ENCODE measurements around the gene ALDH2.

The ALDH2 gene

DNA sequence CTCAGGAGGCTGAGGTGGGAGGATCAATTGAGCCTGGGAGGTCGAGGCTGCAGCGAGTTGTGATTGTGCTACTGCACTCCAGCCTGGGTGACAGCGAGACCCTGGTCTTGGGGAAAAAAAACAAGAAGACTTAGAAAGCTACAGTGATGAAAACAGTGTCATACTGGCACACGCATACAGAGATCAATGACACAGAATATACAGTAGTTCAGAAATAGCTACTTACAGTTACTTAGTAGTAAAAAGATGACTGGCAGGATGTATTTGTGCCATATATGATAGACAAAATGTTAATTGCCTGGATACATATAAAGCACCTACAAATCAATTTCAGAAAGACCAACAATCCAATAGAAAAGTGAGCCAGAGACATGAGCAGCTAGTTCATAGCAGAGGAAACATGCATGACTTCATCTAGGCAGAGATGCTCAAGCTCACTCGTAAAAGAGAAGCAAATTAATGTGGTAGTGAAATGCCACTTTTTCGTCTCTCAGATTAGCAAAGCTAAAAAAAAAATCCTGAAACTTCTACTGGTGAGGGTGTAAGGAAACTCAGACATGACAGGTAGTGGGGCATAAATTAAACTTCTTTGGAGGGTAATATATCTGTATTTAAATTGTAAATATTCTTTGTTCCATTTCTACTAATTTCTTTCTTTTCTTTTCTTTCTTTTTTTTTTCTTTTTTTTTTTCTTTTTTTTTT is 2.5 kb upstream of the ALDH2 start:
- H3K4me3 ChIP-seq (ENCODE audit: low read length) = no peak overlapping the region
- H3K36me3 ChIP-seq (ENCODE audit: insufficient read depth, low read length) = no peaks in the 10 kb centered on the region
- H3K4me1 ChIP-seq (ENCODE audit: insufficient read depth, low read length) = peaks cover 17% of the 10 kb centered on the region
- H2AFZ ChIP-seq (ENCODE audit: low read depth, low read length) = no peak overlapping the region
- no peaks in the 10 kb centered on the region for H3K27me3 ChIP-seq (ENCODE audit: insufficient read depth, low read length)
- H3K9me3 ChIP-seq (ENCODE audit: low read length) = no peaks in the 10 kb centered on the region

DNA sequence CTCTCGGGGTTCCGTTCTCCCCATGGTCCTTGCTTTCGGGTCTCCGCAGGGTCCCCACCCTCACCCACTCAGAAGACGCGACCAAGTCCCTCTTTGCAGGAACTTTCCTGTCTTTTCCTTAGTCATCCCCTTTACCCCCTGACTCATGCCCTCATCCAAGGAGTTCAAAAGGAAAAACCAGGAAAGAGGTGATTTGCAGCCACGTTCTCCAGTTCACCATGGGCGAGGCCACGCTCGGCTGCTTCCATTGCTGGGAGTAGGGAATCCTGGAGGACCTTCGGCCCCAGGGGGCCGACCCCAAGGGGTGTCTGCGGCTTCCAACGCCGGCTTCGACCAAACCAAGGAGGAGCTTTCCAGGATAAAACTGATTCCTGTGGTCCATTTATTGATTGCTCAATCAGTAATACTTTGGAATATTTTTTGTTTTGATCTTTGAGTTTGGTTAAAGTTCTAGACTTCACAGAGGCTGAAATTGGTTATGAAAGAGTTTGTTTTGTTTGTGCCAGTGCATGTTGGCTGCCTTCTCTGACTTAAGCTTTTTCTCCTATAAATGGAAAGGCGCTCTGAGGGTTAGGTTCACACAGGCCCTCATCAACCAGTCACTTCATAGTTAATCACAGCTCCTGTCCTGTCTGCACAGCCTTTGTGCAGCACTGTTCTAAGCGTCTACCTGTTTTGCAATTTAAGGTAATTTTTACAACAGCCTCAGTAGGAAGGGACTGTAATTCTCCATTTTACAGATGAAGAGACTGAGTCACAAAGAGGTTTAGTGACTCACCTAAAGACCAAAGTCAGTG is 827 bp downstream of the ALDH2 start:
- Histone ChIP-seq H3K36me3 (ENCODE audit: insufficient read depth, low read length) (no peaks in the 10 kb centered on the region), H3K4me3 (ENCODE audit: low read length) (peak overlapping the region; percentile 55), H3K27me3 (ENCODE audit: insufficient read depth, low read length) (no peaks in the 10 kb centered on the region), H2AFZ (ENCODE audit: low read depth, low read length) (peak overlapping the region; percentile 75), H3K9me3 (ENCODE audit: low read length) (no peaks in the 10 kb centered on the region), H3K4me1 (ENCODE audit: insufficient read depth, low read length) (peaks cover 12% of the 10 kb centered on the region)

DNA sequence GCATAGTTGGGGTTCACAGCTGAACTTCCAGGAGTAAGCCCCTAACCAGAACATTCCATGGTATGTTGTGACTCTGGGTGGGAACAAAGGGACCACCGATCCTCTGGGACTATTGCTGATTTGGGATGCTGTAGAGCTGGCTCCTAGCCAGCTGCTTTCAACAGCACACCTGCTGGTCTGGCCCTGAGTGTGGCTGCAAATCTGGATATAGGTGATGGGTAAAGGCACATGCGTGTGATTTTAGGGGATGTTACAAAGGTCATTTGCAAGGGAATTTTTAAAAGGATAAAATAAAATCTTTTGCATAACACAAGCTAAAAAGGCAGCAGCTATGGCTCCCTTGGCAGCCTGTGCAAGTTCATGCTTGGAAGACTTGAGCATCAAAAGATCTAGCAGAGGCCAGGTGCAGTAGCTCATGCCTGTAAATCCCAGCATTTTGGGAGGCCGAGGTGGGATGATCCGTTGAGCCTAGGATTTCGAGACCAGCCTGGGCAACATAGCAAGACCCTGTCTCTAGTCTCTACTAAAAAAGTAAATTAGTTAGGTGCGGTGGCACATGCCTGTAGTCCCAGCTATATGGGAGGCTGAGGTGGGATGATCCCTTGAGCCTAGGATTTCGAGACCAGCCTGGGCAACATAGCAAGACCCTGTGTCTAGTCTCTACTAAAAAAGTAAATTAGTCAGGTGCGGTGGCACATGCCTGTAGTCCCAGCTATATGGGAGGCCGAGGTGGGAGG is 1.6 kb downstream of the ALDH2 start:
- H3K4me3 ChIP-seq (ENCODE audit: low read length) = peak overlapping the region; percentile 55
- H3K36me3 ChIP-seq (ENCODE audit: insufficient read depth, low read length) = no peaks in the 10 kb centered on the region
- peaks cover 12% of the 10 kb centered on the region for H3K4me1 ChIP-seq (ENCODE audit: insufficient read depth, low read length)
- H2AFZ ChIP-seq (ENCODE audit: low read depth, low read length) = no peak overlapping the region
- no peaks in the 10 kb centered on the region for H3K27me3 ChIP-seq (ENCODE audit: insufficient read depth, low read length)
- no peaks in the 10 kb centered on the region for H3K9me3 ChIP-seq (ENCODE audit: low read length)

DNA sequence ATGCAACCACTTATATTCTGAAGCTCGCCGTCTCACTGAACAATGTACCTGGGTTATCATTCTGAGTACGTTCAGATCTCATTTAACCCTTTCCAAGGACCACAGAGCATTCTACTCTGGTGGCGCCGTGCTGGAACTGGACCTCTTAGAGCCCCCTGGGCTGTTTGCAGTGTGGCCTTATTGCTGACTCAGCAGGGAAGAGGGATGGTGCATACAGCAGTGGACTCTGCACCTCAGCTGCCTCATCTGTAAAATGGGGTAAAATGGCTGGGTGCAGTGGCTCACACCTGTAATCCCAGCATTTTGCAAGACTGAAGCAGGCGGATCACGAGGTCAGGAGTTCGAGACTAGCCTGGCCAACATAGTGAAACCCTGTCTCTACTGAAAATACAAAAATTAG is 2.9 kb downstream of the ALDH2 start:
- H3K36me3 ChIP-seq (ENCODE audit: insufficient read depth, low read length) = no peaks in the 10 kb centered on the region
- H3K27me3 ChIP-seq (ENCODE audit: insufficient read depth, low read length) = no peaks in the 10 kb centered on the region
- H3K4me1 ChIP-seq (ENCODE audit: insufficient read depth, low read length) = peaks cover 12% of the 10 kb centered on the region
- H3K9me3 ChIP-seq (ENCODE audit: low read length) = no peaks in the 10 kb centered on the region
- no peak overlapping the region for H3K4me3 ChIP-seq (ENCODE audit: low read length)
- no peak overlapping the region for H2AFZ ChIP-seq (ENCODE audit: low read depth, low read length)

DNA sequence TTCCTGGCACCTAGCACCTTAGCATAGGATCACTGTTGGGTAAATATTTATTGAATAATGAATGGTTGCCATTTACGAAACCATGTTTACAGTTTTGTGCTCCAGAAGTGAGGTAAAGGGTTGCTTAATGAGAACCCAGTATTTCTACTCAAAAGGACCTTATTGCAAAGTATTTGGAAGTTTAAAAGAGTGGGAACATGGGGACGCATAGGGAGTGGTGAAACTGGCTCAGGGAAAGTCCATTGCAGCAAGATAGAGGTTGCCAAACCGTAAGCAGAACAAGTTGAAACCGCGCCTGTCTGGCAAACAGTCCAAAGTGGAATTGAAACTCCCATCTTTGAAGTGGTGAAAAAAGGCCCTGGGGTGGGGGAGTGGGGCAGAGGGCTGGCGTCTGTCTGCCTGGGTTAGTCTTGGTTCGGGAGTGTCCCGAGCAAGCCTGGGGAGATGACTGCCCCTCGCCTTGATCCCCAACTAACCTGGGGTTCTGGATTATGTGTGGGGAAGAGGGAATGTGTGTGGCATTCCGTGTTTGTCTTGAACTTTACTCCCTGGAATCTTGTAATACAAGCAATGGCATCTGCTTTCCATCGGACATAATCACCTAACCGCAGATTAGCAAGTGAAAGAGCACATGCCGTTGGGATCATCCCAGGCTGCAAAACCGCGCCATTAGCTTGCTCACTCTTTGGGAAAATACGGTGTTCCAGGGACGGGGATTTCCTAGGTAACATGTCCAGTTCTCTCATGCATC is 7.2 kb downstream of the ALDH2 start:
- no peak overlapping the region for H2AFZ ChIP-seq (ENCODE audit: low read depth, low read length)
- H3K36me3 ChIP-seq (ENCODE audit: insufficient read depth, low read length) = no peaks in the 10 kb centered on the region
- no peak overlapping the region for H3K4me3 ChIP-seq (ENCODE audit: low read length)
- H3K27me3 ChIP-seq (ENCODE audit: insufficient read depth, low read length) = no peaks in the 10 kb centered on the region
- H3K9me3 ChIP-seq (ENCODE audit: low read length) = no peaks in the 10 kb centered on the region
- H3K4me1 ChIP-seq (ENCODE audit: insufficient read depth, low read length) = no peaks in the 10 kb centered on the region

DNA sequence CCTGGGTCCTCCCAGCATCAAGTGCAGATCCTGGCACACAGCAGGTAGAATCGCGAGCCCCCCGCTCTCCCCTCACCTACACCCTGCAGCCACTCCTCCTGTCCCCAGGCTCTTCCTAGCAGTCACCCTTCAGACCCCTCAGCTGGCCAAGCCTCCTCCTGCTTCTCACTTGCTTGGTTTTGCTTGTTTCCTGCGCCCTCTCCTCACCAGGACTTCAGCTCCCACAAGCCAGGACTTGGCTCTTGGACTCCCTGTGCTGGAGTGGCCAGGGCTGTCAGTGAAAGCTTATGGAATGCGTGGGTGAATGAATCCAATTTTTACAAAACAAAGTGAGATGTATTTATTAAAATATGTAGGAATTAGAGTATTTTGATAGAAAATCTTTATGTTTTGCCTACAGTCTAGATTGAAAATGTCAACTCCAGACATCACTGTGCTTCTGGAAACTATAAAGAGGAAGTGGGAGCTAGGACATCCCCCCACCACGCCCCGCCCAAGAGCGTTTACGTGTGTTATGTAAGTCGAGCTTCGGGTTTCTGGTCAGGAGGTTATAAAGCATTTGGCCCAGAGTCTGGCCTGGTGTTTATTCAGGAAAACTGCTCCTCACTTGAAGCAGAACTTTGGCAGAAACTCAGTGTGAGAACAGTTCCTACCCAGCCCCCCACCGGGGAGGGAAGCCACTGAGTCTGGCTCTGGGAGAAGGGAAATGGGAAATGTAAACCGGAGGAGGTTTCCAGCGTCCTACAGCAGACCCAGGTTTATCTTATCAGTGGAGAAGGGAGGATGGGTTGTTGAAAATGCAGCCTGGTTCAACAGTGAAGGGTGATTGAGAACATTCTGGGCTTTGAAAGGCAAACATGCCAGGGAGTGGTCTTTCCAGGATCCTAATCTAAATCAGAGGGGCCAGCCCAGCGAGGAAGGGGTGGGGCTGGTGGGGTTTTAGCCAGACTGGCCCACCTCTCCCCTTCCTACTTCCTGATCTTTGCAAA is 8.8 kb downstream of the ALDH2 start:
- Histone ChIP-seq H3K4me3 (ENCODE audit: low read length) (no peak overlapping the region), H3K9me3 (ENCODE audit: low read length) (peaks cover 3% of the 10 kb centered on the region), H2AFZ (ENCODE audit: low read depth, low read length) (no peak overlapping the region), H3K4me1 (ENCODE audit: insufficient read depth, low read length) (no peaks in the 10 kb centered on the region), H3K27me3 (ENCODE audit: insufficient read depth, low read length) (no peaks in the 10 kb centered on the region), H3K36me3 (ENCODE audit: insufficient read depth, low read length) (no peaks in the 10 kb centered on the region)

DNA sequence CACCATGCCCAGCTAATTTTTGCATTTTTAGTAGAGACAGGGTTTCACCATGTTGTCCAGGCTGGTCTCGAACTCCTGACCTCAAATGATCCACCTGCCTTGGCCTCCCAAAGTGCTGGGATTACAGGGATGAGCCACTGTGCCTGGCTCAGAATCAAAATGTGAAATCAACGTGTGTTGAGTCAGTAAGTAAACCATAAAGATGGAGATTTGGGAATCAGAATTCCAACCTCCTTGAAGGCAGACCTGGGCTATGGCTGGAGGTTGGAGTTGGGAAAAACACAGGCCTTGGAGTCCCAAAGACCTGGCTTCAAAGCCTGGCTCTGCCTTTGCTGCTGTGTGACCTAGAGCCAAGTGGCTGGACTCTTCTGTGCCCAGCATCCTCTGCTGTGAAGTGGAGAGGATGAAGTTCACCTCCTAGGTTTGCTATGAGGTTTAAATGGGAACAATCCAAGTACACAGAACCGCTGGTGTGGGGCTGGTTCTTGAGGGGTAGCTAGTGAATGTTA is 10.2 kb downstream of the ALDH2 start:
- Histone ChIP-seq H3K27me3 (ENCODE audit: insufficient read depth, low read length) (no peaks in the 10 kb centered on the region), H2AFZ (ENCODE audit: low read depth, low read length) (no peak overlapping the region), H3K9me3 (ENCODE audit: low read length) (peaks cover 5% of the 10 kb centered on the region), H3K36me3 (ENCODE audit: insufficient read depth, low read length) (peaks cover under 1% of the 10 kb centered on the region), H3K4me1 (ENCODE audit: insufficient read depth, low read length) (no peaks in the 10 kb centered on the region), H3K4me3 (ENCODE audit: low read length) (no peak overlapping the region)

DNA sequence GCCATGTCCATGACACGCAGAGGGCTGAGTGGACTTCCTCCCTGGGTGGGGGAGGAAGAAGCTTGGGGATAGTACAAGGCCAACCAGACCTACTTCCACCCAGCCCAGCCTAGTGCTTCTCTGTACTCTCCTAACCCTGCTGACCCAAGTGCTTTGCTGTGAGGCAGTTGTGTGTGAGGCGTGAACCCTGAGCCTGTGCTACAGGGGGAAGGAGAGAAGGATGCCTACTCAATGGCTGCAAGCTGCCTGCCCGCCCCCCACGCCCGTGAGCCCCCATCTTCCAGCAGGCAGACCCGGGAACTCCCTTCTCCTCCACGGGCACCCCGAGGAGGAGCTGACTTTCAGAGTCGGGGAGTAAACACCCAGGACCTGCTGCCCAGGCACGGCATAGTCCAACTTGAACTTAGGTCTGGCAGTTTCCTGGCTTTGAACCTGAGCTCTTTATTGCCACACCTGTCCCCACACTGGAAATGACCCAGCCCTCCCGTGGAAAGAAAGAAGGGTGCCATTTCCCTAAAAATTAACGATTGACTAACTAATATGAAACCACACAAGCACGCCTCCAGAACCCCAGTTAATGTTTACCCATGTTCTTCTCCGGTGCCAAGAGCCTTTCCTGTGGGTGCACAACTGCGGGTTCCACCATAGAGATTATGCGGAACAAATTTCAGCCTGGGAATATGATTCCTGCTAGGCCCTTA is 10.8 kb downstream of the ALDH2 start:
- no peaks in the 10 kb centered on the region for H3K4me1 ChIP-seq (ENCODE audit: insufficient read depth, low read length)
- no peak overlapping the region for H3K4me3 ChIP-seq (ENCODE audit: low read length)
- H3K36me3 ChIP-seq (ENCODE audit: insufficient read depth, low read length) = peaks cover 2% of the 10 kb centered on the region
- H3K27me3 ChIP-seq (ENCODE audit: insufficient read depth, low read length) = no peaks in the 10 kb centered on the region
- H3K9me3 ChIP-seq (ENCODE audit: low read length) = peaks cover 5% of the 10 kb centered on the region
- no peak overlapping the region for H2AFZ ChIP-seq (ENCODE audit: low read depth, low read length)

DNA sequence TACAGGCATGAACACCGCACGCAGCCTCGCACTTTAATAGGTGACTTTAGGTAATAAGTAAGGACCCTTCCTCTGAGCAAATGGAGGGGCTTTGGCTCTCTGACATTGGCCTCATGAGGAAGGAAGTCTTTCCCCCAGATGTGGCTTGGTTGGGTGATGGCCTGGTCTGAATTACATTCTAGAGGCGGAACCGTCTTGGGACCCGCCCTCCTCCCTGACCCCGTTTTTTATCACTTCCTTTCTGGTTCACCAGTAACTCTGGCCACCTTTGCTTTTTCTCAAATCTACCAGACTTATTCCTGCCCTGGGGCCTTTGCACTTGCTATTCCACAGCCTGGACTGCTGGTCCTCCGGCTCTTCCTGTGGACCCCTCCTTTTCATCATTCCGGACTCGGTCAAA is 13.4 kb downstream of the ALDH2 start:
- Histone ChIP-seq H3K9me3 (ENCODE audit: low read length) (peaks cover 5% of the 10 kb centered on the region), H2AFZ (ENCODE audit: low read depth, low read length) (no peak overlapping the region), H3K4me3 (ENCODE audit: low read length) (no peak overlapping the region), H3K4me1 (ENCODE audit: insufficient read depth, low read length) (no peaks in the 10 kb centered on the region), H3K36me3 (ENCODE audit: insufficient read depth, low read length) (peaks cover 18% of the 10 kb centered on the region), H3K27me3 (ENCODE audit: insufficient read depth, low read length) (no peaks in the 10 kb centered on the region)

DNA sequence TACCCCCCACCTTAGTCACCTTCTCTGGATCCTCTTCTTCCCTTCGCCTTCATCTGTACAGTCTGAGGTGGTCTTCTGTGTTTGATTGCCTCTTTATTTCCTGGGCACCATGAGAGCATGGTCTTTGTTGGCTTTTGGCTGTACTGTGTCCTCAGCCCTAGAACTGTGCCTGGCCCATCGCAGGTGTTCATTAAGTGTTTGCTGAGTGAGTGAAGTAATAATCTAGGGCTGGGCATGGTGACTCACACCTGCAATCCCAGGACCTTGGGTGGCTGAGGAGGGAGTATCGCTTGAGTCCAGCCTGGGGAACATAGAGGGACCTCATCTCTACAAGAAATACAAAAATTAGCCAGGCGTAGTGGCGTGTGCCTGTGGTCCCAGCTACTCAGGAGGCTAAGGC is 13.9 kb downstream of the ALDH2 start:
- H3K4me3 ChIP-seq (ENCODE audit: low read length) = no peak overlapping the region
- no peaks in the 10 kb centered on the region for H3K27me3 ChIP-seq (ENCODE audit: insufficient read depth, low read length)
- peaks cover 21% of the 10 kb centered on the region for H3K36me3 ChIP-seq (ENCODE audit: insufficient read depth, low read length)
- no peaks in the 10 kb centered on the region for H3K4me1 ChIP-seq (ENCODE audit: insufficient read depth, low read length)
- no peak overlapping the region for H2AFZ ChIP-seq (ENCODE audit: low read depth, low read length)
- H3K9me3 ChIP-seq (ENCODE audit: low read length) = peaks cover 5% of the 10 kb centered on the region

DNA sequence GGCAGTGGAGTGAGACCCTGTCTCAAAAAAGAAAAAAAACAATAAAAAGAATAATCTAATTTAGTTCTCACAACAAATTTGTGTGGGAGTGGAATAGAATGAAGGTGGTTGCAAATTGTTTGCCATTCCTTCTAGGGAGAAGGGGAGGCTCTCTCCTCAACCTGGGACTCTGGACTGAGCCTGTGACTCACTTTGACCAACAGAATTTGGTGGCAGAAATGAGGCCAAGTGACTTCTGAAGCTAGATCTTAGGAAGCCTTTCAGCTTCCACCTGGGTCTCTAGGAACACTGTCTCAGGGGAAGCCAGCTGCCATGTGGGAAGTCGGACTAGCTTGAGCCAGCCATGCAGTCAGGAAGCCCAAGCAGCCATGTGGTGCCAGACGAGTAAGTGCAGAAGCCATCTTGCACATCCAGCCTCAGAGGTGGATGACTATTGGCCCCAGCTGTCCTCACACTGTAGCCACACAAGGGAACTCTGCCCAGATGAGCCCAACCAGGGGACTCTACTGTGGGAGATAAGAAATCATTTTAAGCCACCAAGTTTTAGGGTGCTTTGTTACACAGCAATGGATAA is 14.4 kb downstream of the ALDH2 start:
- H3K36me3 ChIP-seq (ENCODE audit: insufficient read depth, low read length) = peaks cover 23% of the 10 kb centered on the region
- H3K27me3 ChIP-seq (ENCODE audit: insufficient read depth, low read length) = no peaks in the 10 kb centered on the region
- H3K4me3 ChIP-seq (ENCODE audit: low read length) = no peak overlapping the region
- H3K4me1 ChIP-seq (ENCODE audit: insufficient read depth, low read length) = no peaks in the 10 kb centered on the region
- no peak overlapping the region for H2AFZ ChIP-seq (ENCODE audit: low read depth, low read length)
- peaks cover 5% of the 10 kb centered on the region for H3K9me3 ChIP-seq (ENCODE audit: low read length)
